K562 (cell line): Measurements from ENCODE around the gene IFRD1. TPM values are rescaled to one million over a fixed set of nuclear protein-coding genes. Genes with fewer than 3 reads are reported as not detected.

ENCODE experiments used
- ATAC-seq: fragments of 200-7000 bp; cut with Tn5 transposase; 3 replicates; pipeline ENCODE4 v1.9.1; 2020; ENCODE audit warnings: moderate library complexity
- BruUV-seq: library from RNA; stranded (reverse); fragments of 400-500 nt; replicated peaks from 2 replicates; lab custom pipeline; 2021; lab: Mats Ljungman, UMichigan
- CTCF ChIA-PET: fragments of 300-600 bp; formaldehyde crosslinking; extraction: SDS; loops from one replicate; lab custom pipeline; 2021; ENCODE audit warnings: low intra/inter-chr PET ratio; lab: Yijun Ruan, JAX
- POLR2A ChIA-PET: fragments of 300-600, 350-650 bp; sonication (Branson Sonifier 250); formaldehyde crosslinking; extraction: SDS; loops from one replicate; lab custom pipeline; 2021; ENCODE audit warnings: antibody characterized with exemption, inconsistent platforms; lab: Yijun Ruan, JAX
- DNase-seq, 4 experiments: peaks; one replicate each; pipeline versions ENCODE4 v3.0.0 to v3.0.0-alpha.2; 2011 to 2018; ENCODE audit warnings: low spot score in 3 of 4, mixed read lengths in 3 of 4; ENCODE audit errors: extremely low read depth in 1 of 4
- FAIRE-seq: peaks from 2 replicates; lab custom pipeline; 2011; peaks lifted over from hg19 to GRCh38; lab: Jason Lieb, UNC
- H2AFZ ChIP-seq: 2 replicates; pipeline ENCODE4 v1.6.0; 2011; ENCODE audit warnings: low read depth, low read length, control low read depth, inconsistent platforms
- H3K27ac ChIP-seq: fragments of 200-600 bp; 3 replicates; pipeline ENCODE4 v1.8.0; 2011; ENCODE audit warnings: low read depth, mild to moderate bottlenecking, control low read depth, inconsistent platforms, low read length, moderate library complexity, mixed read lengths; ENCODE audit errors: extremely low read depth
- H3K27me3 ChIP-seq, 2 experiments: fragments of 300-600 bp in 1 of 2; 2 replicates in 1 of 2; 3 replicates in 1 of 2; pipeline versions ENCODE4 v1.6.0 to v1.8.0; 2011; ENCODE audit warnings: inconsistent platforms in 2 of 2, low read length in 2 of 2, mild to moderate bottlenecking in 1 of 2, mixed read lengths in 1 of 2, moderate library complexity in 1 of 2; ENCODE audit not compliant: control insufficient read depth in 2 of 2, insufficient read depth in 2 of 2
- H3K36me3 ChIP-seq: fragments of 300-600 bp; 3 replicates; pipeline ENCODE4 v1.8.0; 2011; ENCODE audit warnings: mild to moderate bottlenecking, low read length, inconsistent platforms; ENCODE audit not compliant: control insufficient read depth, insufficient read depth
- H3K4me1 ChIP-seq, 2 experiments: fragments of 200-600 bp in 1 of 2; replicated peaks in 1 of 2; 2 replicates in 1 of 2; 3 replicates in 1 of 2; pipeline versions ENCODE4 v1.5.1 to v1.8.0; 2011; ENCODE audit warnings: inconsistent platforms in 2 of 2, low read length in 2 of 2, mild to moderate bottlenecking in 1 of 2, mixed read lengths in 1 of 2, moderate library complexity in 1 of 2; ENCODE audit not compliant: control insufficient read depth in 2 of 2, insufficient read depth in 2 of 2
- H3K4me2 ChIP-seq: 2 replicates; pipeline ENCODE4 v1.6.1; 2011; ENCODE audit warnings: low read length, control low read depth, inconsistent platforms, mixed read lengths; ENCODE audit not compliant: insufficient read depth
- H3K4me3 ChIP-seq: fragments of 200-600 bp; sonication (generic), shearing (Covaris generic); 2 replicates; pipeline ENCODE4 v1.5.1; 2016; ENCODE audit warnings: control low read depth, inconsistent platforms
- H3K79me2 ChIP-seq: fragments of 200-600 bp; 3 replicates; pipeline ENCODE4 v1.8.0; 2011; ENCODE audit warnings: low read length, inconsistent platforms; ENCODE audit not compliant: control insufficient read depth, insufficient read depth
- H3K9ac ChIP-seq, 2 experiments: 2 replicates each; pipeline versions ENCODE4 v1.6.0 to v1.6.1; 2011; ENCODE audit warnings: low read depth in 2 of 2, low read length in 2 of 2, control low read depth in 1 of 2, inconsistent platforms in 1 of 2, mild to moderate bottlenecking in 1 of 2, mixed read lengths in 1 of 2; ENCODE audit not compliant: insufficient read depth in 1 of 2
- H3K9me1 ChIP-seq: one replicate; pipeline ENCODE4 v1.6.0; 2011; ENCODE audit warnings: inconsistent platforms, mild to moderate bottlenecking, low read length, moderate library complexity; ENCODE audit not compliant: control insufficient read depth, insufficient read depth
- H3K9me3 ChIP-seq: replicated peaks from 2 replicates; pipeline ENCODE4 v1.5.1; 2011; ENCODE audit warnings: low read depth, low read length, inconsistent platforms; ENCODE audit not compliant: control insufficient read depth, insufficient read depth
- H4K20me1 ChIP-seq: replicated peaks from 2 replicates; pipeline ENCODE4 v1.6.1; 2011; ENCODE audit warnings: low read length, inconsistent platforms, mixed read lengths; ENCODE audit not compliant: control insufficient read depth, insufficient read depth
- E2F8 ChIP-seq: fragments of 450-650 bp; IDR thresholded peaks from 2 replicates; pipeline ENCODE4 v1.7.1; 2018; ENCODE audit warnings: mild to moderate bottlenecking, low read depth; ENCODE audit not compliant: partially characterized antibody
- ETS2 ChIP-seq: IDR thresholded peaks from 2 replicates; pipeline ENCODE4 v1.6.1; 2016; ENCODE audit warnings: borderline replicate concordance, missing genetic modification characterization, mild to moderate bottlenecking, moderate library complexity, missing compliant biosample characterization; ENCODE audit not compliant: poor library complexity, severe bottlenecking
- HBP1 ChIP-seq: fragments of 450-650 bp; formaldehyde crosslinking; IDR thresholded peaks from 2 replicates; pipeline ENCODE4 v1.4.0; 2022; ENCODE audit warnings: missing genetic modification characterization
- ID3 ChIP-seq, 2 experiments: fragments of 250-450 bp in 1 of 2; fragments of 450-650 bp in 1 of 2; sonication (Bioruptor Pico) in 1 of 2; IDR thresholded peaks; 2 replicates each; pipeline versions ENCODE4 v1.6.1 to v1.8.0; 2016 to 2021; ENCODE audit warnings: mild to moderate bottlenecking in 2 of 2, moderate library complexity in 2 of 2, missing compliant biosample characterization in 1 of 2, missing genetic modification characterization in 1 of 2
- PBX2 ChIP-seq, 2 experiments: IDR thresholded peaks in 1 of 2; conservative IDR thresholded peaks in 1 of 2; 2 replicates each; pipeline ENCODE4 v1.6.1; 2016; ENCODE audit warnings: low read depth in 2 of 2, mild to moderate bottlenecking in 1 of 2, missing compliant biosample characterization in 1 of 2, missing genetic modification characterization in 1 of 2, moderate library complexity in 1 of 2
- RBM34 ChIP-seq: fragments of 200-400 bp; formaldehyde crosslinking; IDR thresholded peaks from 2 replicates; pipeline ENCODE4 v1.6.1; 2018; ENCODE audit warnings: low read length, borderline replicate concordance; ENCODE audit not compliant: insufficient read depth
- TEAD2 ChIP-seq: fragments of 450-650 bp; IDR thresholded peaks from 2 replicates; pipeline ENCODE4 v1.6.1; 2016; ENCODE audit warnings: missing genetic modification characterization, control low read depth, missing compliant biosample characterization
- ZBTB26 ChIP-seq: fragments of 450-650 bp; formaldehyde crosslinking; IDR thresholded peaks from 2 replicates; pipeline ENCODE4 v1.4.0; 2022; ENCODE audit warnings: missing genetic modification characterization
- ZFP36 ChIP-seq: fragments of 150-350 bp; IDR thresholded peaks from 2 replicates; pipeline ENCODE4 v1.6.1; 2018; ENCODE audit warnings: low read length, low read depth; ENCODE audit not compliant: partially characterized antibody
- ZNF133 ChIP-seq: fragments of 250-450 bp; sonication (Bioruptor Pico); IDR thresholded peaks from 2 replicates; pipeline ENCODE4 v1.4.0; 2020; ENCODE audit warnings: mild to moderate bottlenecking
- ZNF232 ChIP-seq: sonication (generic); formaldehyde crosslinking; IDR thresholded peaks from 2 replicates; pipeline ENCODE4 v1.8.0; 2022; ENCODE audit warnings: mild to moderate bottlenecking, missing genetic modification reagents
- WGBS: fragments of 100-300 bp; shearing (Covaris generic); methylation state at CpG from one replicate; pipeline ENCODE4 v1.1.6; 2016; ENCODE audit warnings: low coverage, mixed read lengths; ENCODE audit not compliant: insufficient coverage; ENCODE audit errors: missing lambda C conversion rate; 5-methylcytosine and 5-hydroxymethylcytosine counted together
- in situ Hi-C: fragments of 300-500 bp; cut with MboI; formaldehyde crosslinking; loops from 4 replicates; pipeline ENCODE4 v1.15.0; 2018; ENCODE audit warnings: inconsistent platforms, mixed read lengths
- intact Hi-C: fragments of 100-400 bp; cut with micrococcal nuclease; formaldehyde crosslinking; loops from 2 replicates; pipeline ENCODE4 v1.14.2; 2022
- polyA plus RNA-seq, 8 experiments: library from polyadenylated mRNA; depleted of rRNA in 4 of 8; stranded (reverse) in 5 of 8; unstranded in 3 of 8; fragments of >200 nt; fragmentation: Nextera tagmentation in 2 of 8; fragmentation: Illumina TruSeq in 1 of 8; extraction: Ambion mirVana in 2 of 8; extraction: Trizol in 1 of 8; gene quantifications; 2 replicates each; pipeline versions ENCODE4 v1.2.1 to v1.2.3, GENCODE V29; 2011 to 2014; ENCODE audit warnings: inconsistent platforms in 1 of 8, missing spikeins in 1 of 8
- total RNA-seq, 7 experiments: library from RNA; depleted of rRNA in 6 of 7; stranded (reverse); fragments of >200 nt in 6 of 7; fragmentation: Illumina TruSeq in 2 of 7; extraction: Trizol in 2 of 7; gene quantifications; 2 replicates each; pipeline versions ENCODE4 v1.2.1 to v1.2.3, GENCODE V29; 2011 to 2021; ENCODE audit warnings: low replicate concordance in 1 of 7

The IFRD1 gene
- total and polyA plus RNA-seq, 9 of the 15 experiments (the other 6 are each of a cell fraction or from before 2014, with no cell fraction given): 27.6 to 81.8 (median 68.1) TPM

GRCh38 chr7:112428715-112429114, 21.5 kb upstream of the IFRD1 start:
- H2AFZ ChIP-seq: no peak overlapping the region
- DNase-seq: no peak
- no peak overlapping the region for H3K9ac ChIP-seq
- 0% methylated on average over 2 of the region's 2 CpGs for WGBS
- no peaks in the 10 kb centered on the region for H3K9me3 ChIP-seq
- ChIA-PET CTCF (no interaction called here), POLR2A (interaction anchor here (0.7 to 3.6 kb wide), 2 partner anchors 22 to 58 kb away, joined by 3 to 21 read pairs; partner anchors contain the start of gene IFRD1)
- BruUV-seq: no TSS peak
- no peaks in the 10 kb centered on the region for H3K9me1 ChIP-seq
- ATAC-seq: no peak
- no peak overlapping the region for H3K4me3 ChIP-seq
- no peak for FAIRE-seq
- no peaks in the 10 kb centered on the region for H3K36me3 ChIP-seq
- H3K4me1 ChIP-seq: peaks cover under 1 to 1% of the 10 kb centered on the region in 2 experiments; a peak in 2 of 5 replicates
- intact Hi-C loops: loop anchor here (10.0 kb wide), 1 partner anchor 564 kb away; no protein-coding TSS in a partner anchor
- H3K27ac ChIP-seq: no peak overlapping the region
- H3K4me2 ChIP-seq: no peak overlapping the region
- H3K79me2 ChIP-seq: no peaks in the 10 kb centered on the region
- peaks cover 6 to 8% of the 10 kb centered on the region in 2 experiments; a peak in 3 of 5 replicates for H3K27me3 ChIP-seq
- H4K20me1 ChIP-seq: no peaks in the 10 kb centered on the region
- in situ Hi-C loops: no loop called here
- no peak for TF ChIP-seq ETS2 (tag)
- TF ChIP-seq TEAD2: no peak
- no peak for TF ChIP-seq ZFP36
- no peak for TF ChIP-seq ZNF232 (CRISPR knock-in tag)
- no peak for TF ChIP-seq ZBTB26 (CRISPR knock-in tag)
- no peak for TF ChIP-seq RBM34
- no peak for TF ChIP-seq PBX2 (CRISPR knock-in tag; IDR thresholded peaks at IDR 0.05; ENCODE audit: low read depth)
- peak; percentile 81 for TF ChIP-seq PBX2 (tag; conservative IDR thresholded peaks at IDR 0.05; ENCODE audit: low read depth)
- TF ChIP-seq HBP1: no peak
- TF ChIP-seq E2F8: no peak
- no peak for TF ChIP-seq ZNF133 (CRISPR knock-in tag)
- TF ChIP-seq ID3 (CRISPR knock-in tag; IDR thresholded peaks at IDR 0.05): no peak
- TF ChIP-seq ID3 (tag; IDR thresholded peaks at IDR 0.05): no peak
